HG03097 (cell line): ENCODE results near the gene CLPSL2.
"Not testable (repeated sequence)": the region's sequence is repeated elsewhere in the genome, so short reads cannot be mapped to it uniquely, and the experiment has no call there.

Source experiments
- ATAC-seq: cut with Tn5 transposase; IDR thresholded peaks from one replicate; pipeline ENCODE4 v1.9.1; 2021; ENCODE audit not compliant: unreplicated experiment, low FRiP score

Gene CLPSL2, protein sequence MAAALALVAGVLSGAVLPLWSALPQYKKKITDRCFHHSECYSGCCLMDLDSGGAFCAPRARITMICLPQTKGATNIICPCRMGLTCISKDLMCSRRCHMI

GRCh38 chr6:35776364-35777215 lies at the start of gene CLPSL2:
TSS of gene CLPSL2 (plus strand) at chr6:35776598. CDS start at chr6:35776619, 21 bp downstream.
- ATAC-seq: no peak

DNA sequence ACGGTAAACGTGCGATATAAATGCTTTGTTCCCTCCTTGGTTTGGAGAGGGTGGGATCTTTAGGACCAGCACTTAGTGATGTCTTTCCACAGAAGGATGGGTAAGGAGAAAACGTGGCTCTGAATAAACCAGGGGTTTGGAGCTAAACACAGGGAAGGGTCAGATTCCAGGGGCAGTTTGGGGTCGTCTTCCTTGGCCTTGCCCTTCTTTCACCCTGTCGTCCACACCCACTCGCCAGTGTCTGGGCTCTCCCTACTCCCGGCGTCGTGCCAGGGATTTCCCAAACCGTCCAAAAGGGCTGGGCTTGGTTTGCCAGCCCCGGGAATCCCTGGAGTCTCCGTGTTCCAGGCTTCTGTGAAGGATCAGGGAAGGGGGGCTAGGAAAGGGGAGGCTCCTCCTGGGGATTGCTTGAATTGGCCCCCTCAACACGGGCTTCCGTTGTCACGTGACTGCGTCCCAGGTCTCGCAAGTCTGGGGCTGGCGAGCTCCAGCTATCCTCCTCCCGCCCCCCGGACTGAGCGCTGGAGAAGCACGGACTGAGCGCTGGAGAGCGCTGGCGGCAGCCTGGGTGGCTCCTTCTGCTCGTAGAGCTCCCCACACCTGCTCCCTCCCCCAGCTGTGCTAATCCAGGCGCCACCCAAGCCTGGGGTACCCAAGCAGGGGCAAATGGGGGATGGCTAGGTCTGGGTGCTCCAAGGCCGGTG lies 49.0 kb upstream of the CLPSL2 start:
- ATAC-seq: no peak

DNA sequence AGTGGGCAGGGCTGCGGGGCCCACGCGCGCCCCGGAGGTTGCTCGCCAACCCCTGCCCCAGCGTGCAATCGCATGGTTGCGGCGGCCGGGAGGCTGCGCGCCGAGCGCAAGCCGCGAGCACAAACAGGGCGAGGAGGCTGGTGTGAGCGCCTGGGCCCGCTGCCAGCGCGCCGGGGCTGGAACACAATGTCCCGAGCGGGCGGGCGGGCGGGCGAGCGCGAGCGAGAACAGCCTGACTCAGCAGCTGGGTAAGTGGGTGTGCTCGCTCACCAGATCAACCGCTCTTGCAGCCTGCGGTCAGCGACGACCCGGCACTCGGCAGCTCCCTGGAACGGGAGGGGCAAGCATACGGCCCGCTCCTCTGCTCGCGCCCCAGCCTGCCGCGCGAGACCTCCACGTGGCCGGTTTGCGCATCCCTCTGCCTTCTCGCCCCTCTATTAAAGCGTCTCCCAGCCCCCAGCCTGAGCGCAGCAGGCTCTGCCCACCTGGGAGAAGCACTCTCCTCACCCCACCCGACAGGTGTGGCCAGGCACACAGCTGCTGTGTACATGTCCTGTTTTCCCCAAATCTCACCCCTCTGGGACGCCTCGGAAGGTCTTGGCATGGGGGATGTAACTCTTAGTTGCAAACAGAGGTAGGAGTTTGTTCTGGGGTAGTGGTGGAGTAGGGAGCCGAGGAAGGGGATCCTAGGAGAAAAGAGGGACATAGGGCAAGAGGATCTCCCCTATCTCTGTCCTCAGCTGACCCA lies 48.3 kb upstream of the CLPSL2 start:
- ATAC-seq: peak; percentile 31

- no peak for ATAC-seq
Observed at GRCh38 chr6:35728683-35729678, 47.4 kb upstream of the CLPSL2 start.

DNA sequence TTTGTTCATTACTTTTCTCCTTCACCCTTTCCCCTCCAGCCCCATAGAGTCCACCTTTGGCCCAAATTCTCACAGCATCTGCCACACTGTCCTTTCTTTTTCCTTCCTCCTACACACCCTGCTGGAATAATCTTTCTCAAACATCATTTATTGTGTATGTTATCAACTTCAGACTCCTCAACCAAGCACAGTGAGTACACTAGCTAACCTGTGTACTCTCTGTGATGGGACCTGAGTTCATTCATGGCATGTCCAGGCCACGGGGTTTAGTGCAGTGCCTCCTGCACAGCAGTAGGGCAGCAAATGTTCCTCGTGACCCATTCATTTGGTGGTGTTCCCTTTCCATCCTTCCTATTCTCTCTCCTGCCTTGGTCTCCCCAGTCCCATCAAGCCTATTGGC lies 46.7 kb upstream of the CLPSL2 start:
- no peak for ATAC-seq

DNA sequence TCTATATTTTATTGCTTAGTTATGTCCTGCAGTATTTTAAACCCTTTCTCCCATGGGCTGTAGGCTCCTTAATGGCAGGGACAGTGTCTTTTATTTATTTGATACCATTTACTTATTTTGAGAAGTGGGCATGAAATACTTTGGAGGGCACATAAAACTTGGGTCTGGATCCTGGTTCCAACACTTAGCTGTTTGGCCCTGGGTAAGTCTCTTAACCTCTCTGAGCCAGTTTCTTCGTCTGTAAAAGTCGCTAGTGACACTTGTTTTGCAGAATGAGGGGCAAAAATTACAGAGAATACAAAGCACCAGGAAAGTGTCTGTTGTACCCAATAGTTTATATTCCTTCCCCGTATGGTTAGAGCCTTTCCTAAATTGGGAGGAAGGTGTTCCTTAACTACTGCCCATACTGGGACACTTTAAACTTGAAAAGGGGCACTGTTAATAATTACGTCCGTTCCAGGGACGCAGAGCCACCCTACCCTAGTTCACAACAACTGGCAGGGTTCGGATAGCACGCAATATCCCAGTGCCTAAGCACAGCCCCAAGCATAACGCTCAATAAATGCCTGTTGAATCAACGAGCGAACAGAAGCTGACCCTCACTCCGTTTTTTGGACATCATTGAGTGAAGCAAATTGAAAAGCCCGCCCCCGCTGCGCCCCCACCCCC lies 45.5 kb upstream of the CLPSL2 start:
- ATAC-seq: no peak

DNA sequence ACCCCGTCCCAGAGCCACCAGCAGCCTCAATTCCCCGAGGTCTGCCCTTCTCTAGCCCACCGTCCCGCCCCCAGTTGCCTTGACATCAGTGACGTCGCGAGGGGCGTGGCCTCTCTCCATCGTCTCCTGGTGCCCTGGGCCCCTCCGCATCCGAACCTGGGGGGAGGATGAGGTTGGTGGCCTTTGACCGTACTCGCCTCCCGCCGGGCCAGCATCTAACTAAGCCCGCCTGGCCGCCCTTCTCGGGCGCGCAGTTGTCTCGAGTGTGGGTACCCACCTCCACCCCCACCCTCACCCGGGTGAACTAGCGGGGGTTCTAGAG lies 45.0 kb upstream of the CLPSL2 start:
- ATAC-seq: peak; percentile 44

DNA sequence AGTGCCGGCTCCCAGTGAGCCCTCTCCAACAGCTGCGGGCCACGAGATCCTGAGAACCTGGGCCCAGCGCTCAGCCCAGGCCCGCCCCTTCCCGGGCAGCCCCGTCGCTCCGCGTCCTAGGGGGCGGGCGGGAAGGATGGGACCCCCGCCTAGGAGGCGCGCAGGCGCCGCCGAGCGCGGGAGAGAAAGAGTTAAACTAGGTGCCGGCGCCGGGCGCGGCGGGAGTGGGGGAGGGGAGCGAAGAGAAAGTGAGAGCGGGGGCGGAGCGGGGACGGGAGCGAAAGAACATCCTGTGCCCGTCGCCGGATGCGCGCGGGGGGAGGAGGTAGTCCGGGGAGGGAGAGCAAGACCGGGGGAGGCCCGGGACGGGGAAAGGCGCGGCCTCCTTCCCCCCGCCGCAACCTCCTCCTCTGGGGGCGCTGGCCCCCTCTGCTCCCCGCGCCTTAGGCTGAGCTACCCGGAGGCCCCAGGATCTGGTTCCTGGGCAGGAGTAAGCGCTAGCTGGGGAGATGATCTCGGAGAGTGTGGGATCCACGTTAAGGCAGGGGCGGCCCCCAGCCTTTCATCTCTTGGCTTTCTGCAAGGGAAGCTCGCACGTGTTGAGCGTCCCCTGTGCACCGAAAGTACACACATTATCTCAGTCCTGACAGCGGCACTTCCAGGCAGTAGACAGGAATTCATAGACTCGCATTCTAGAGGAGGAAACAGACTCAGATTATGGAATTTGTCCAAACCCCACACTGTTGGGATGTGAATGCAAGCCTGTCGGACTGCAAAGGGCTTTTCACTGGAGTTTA lies 44.5 kb upstream of the CLPSL2 start:
- ATAC-seq: peak; percentile 43

DNA sequence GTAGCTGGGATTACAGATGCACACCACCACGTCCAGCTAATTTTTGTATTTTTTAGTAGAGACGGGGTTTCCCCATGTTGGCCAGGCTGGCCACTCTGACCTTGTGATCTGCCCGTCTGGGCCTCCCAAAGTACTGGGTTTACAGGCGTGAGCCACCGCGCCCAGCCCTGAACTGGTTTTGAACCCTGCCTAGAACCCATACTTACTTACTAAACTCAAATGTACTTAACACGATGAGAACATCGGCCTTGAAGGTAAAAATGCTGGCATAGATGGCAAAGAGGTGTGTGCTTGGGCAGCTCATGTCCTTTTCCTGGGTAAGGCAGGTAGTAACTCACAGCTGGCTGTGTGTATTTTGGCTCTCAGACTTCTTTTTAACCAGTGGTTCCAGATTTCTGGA lies 42.8 kb upstream of the CLPSL2 start:
- ATAC-seq: no peak

DNA sequence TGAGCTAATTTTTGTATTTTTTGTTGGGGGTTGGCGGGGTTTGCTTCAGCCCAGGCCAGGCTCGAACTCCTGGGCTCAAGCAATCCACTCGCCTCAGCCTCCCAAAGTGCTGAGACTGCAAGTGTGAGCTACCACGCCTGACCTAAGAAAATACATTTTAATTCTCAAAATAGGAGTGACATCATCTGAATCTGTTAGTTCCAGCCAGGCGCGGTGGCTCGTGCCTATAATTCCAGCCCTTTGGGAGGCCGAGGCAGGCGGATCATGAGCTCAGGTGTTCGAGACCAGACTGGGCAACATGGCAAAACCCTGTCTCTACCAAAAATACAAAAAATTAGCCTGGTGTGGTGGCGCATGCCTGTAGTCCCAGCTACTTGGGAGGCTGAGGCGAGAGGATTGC lies 42.1 kb upstream of the CLPSL2 start:
- ATAC-seq: not testable (repeated sequence)

DNA sequence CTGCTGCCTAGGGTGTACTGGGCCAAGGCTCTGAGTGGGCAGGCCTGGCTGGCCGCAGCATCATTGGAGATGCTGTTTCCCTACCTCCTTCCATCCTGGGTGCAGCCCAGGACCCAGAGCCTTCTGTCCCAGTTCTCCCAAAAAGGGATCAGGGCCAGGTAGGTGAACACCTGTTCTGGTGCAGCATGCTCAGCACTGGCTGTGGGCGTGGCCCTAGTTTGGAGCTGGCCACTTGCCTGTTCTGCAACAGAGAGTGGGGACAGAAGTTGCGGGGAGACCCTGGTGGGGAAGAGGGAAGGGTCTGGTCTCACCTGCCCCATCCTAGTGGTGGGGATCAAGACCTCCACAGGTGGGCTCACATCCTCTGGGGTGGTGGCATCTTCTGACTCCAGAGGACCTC lies 40.9 kb upstream of the CLPSL2 start:
- ATAC-seq: no peak

DNA sequence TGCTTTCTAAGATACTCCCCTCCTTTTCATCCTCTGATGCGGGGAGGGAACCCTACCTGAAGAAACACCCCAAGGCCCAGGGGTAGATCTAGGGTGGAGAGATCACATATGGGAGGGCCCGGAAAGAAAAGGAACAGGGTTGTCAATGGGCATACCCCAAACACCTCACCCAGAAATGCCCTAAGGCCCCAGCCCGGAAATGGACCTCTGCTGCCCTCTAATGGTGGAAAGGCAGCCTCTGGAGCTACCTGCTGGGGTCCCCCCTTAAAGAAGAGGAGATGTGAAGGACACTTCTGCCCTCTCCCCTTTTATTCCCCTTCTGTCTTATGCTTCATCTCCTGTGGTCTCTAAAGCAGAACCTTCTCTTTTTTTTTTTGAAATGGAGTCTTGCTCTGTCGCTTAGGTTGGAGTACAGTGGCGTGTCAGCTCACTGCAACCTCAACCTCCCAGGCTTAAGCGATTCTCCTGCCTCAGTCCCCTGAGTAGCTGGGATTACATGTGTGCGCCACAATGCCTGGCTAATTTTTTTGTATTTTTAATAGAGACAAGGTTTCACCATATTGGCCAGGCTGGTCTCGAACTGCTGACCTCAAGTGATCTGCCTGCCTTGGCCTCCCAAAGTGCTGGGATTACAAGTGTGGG lies 40.0 kb upstream of the CLPSL2 start:
- ATAC-seq: no peak

DNA sequence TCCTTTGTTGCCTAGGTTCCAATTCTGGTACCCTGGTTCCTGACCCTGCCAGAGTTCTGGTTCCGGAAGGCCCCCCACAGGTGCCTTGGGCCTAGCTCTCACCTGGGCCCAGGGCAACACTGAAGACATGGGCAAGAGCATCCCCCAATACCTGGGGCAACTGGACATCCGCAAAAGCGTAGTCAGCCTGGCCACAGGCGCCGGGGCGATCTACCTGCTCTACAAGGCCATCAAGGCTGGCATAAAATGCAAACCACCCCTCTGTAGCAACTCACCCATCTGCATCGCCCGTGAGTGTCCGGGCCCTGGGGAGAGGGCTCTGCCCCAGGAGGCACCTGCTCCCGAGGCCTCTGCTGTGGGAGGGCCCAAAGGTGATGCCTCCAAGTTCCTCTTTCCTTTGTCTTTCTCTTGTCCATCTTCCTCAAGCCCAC lies 39.4 kb upstream of the CLPSL2 start, which contains the start of gene ARMC12:
TSS of gene ARMC12 (plus strand) at position 51 of the 431 bp plus-strand sequence. CDS start at position 128, 77 bp downstream.
- ATAC-seq: no peak

DNA sequence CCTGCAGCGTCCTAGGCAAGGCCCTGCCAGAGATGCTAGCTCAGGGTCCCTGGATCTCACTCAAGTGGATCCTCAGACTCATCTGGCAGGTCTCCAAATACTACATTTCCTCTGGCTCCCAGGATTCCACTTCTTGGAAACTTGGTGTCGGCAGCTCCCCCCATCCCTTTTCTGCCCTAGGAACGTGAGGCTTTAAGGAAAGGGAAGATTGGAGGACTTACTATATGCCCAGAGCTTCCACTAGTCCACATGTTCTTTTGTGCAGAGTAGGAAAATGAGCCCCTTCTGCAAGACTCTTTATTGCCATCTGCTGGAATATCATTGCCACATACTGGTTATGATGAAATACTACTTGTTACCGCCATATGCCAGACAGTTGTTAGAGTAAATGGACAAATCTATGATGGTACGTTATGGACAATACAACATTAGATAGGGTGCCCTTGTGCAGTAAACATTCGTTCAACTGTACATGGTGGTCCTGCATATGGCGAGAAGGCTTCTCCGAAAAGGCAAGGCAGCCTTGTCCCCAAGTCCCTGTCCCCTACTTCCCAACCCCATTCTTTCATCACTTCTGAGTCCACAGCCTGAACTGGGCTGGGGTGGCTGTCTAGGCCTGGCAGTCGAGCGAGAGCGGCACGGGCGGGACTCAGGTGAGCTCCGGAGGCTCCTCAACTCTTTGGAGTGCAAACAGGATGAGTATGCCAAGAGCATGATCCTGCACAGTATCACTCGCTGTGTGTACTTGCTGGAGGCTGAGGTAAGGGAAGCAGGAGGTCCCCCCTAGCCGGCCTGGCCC lies 38.8 kb upstream of the CLPSL2 start:
- no peak for ATAC-seq

DNA sequence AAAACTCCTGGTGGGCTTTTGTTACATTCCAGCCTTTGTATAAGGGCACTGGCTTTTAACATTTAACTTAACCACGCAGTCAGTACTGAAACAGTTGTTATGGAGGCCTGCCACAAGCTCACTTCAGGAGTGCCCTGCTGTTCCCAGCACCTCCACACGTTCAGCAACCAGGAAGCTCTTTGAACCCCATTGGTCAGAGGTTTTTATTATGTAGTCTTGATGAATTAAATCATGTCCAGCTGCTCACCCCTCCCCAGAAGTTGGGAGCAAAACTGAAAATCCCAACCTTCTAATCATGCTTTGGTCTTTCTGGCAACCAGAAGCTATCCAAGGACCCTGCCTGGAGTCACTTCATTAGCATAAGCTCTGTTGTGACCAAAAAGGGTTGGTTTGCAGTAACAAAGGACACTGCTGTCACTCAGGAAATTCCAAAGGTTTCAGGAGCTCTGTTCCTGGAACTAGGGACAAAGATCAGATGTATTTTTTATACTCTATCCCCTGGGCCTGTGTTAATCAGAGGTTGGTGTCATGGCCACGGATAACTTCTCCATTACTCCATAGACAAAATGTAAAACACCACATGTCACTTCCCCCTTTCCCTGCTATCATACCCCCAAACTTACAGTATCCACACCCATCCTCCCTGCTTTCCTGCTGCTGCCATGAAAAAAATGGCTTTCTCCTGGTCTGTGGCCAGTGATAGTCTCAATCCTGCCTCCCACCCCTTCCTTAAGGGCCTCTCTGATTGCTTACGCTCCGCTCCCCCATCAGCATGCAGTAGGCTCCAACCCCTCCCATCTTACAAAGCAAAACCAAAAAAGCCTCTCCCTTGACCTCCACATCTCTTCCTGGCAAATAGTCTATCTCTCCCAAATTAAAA lies 36.5 kb upstream of the CLPSL2 start:
- no peak for ATAC-seq

- ATAC-seq: no peak
Observed at GRCh38 chr6:35742842-35743241, 33.6 kb upstream of the CLPSL2 start.
